Fibroblast of the aortic adventitia (primary cell): ENCODE measurements around the gene RENBP. TPM values are rescaled to one million over a fixed set of nuclear protein-coding genes. Genes with fewer than 3 reads are reported as not detected.
"Not testable (repeated sequence)": the region's sequence is repeated elsewhere in the genome, so short reads cannot be mapped to it uniquely, and the experiment has no call there.

ENCODE experiments used
- DNase-seq: peaks from one replicate; pipeline ENCODE4 v3.0.0-alpha.2; 2010; ENCODE audit warnings: low read depth
- H3K4me3 ChIP-seq: 2 replicates; pipeline ENCODE4 v1.5.1; 2011; ENCODE audit warnings: low read depth, mild to moderate bottlenecking, control low read depth, low read length, moderate library complexity
- total RNA-seq: library from RNA; depleted of rRNA; stranded (reverse); fragments of >200 nt; gene quantifications from 2 replicates; pipeline ENCODE4 v1.2.3, GENCODE V29; 2012; ENCODE audit warnings: low replicate concordance
- TF ChIP-seq, protein P1 (sequence below): IDR thresholded peaks from 2 replicates; pipeline ENCODE4 v1.5.1; 2011; ENCODE audit warnings: mild to moderate bottlenecking, low read length, control low read depth, inconsistent platforms; ENCODE audit not compliant: insufficient read depth

RENBP gene
- total RNA-seq, 1 donor = 0.45 TPM

DNA sequence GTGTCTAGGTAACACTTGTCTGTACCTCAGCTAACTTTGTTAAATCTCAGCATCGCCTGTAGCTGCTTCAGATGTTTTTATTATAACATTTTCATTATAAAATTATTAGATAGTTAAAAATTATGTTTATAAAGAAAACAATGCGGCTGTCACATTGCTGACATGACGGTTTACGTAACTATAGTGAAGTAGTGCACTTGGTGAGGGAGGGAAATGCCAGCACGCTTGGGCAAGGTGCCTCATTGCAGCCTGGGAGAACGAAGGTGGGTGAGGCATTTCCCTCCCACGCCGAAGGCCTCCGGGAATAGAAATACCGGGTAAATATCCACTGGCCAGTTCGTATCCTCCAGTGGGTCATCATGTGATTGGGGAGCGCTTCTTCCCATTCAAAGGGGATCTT is 44.0 kb upstream of the RENBP start:
- no peak overlapping the region for H3K4me3 ChIP-seq
- DNase-seq = no peak
- TF ChIP-seq, protein P1, sequence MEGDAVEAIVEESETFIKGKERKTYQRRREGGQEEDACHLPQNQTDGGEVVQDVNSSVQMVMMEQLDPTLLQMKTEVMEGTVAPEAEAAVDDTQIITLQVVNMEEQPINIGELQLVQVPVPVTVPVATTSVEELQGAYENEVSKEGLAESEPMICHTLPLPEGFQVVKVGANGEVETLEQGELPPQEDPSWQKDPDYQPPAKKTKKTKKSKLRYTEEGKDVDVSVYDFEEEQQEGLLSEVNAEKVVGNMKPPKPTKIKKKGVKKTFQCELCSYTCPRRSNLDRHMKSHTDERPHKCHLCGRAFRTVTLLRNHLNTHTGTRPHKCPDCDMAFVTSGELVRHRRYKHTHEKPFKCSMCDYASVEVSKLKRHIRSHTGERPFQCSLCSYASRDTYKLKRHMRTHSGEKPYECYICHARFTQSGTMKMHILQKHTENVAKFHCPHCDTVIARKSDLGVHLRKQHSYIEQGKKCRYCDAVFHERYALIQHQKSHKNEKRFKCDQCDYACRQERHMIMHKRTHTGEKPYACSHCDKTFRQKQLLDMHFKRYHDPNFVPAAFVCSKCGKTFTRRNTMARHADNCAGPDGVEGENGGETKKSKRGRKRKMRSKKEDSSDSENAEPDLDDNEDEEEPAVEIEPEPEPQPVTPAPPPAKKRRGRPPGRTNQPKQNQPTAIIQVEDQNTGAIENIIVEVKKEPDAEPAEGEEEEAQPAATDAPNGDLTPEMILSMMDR = no peak

DNA sequence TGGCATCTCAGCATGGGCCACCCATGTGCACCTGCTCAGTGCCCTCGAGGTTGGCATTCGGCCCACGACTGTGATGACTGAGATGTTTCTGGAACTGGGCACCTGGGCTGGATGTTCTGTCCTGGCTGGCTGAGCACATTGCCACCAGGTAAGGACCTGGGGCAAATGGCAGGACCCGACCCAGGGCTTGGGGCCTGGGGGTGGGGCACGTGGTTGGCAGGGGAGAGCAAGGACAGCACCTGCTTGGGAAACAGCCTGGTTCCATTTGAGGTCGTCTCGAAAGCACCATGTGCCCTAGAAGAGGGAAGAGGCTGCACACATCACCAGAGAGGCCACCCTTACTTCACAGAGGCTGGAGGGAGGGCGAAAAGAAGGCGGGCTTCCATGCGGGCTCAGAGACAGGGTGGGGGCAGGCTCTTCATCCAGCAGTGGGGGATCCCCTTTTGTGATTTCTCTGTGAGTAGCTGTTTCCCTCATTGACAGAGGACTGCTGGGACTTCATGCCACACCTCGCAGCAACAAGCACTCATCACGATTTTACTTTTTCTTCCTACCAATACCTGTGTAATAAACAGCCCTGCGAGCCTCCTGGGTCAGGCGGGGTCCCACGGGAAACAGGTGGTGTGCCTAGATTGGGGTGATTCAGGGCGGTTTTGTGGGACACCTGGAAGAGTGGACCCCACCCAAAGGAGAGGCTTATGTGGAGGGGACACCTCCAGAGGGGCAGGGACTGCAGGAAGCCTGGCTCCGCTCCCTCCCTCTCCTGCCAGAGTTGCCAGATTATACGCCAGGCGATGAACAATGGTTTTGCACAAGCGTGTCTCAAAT is 40.1 kb upstream of the RENBP start:
- H3K4me3 ChIP-seq = no peak overlapping the region
- no peak for DNase-seq
- TF ChIP-seq, protein P1 = no peak

- no peak overlapping the region for H3K4me3 ChIP-seq
- no peak for DNase-seq
- TF ChIP-seq, protein P1 = no peak
These were observed 38.9 kb upstream of the RENBP start for GRCh38 chrX:153983321-153983801.

DNA sequence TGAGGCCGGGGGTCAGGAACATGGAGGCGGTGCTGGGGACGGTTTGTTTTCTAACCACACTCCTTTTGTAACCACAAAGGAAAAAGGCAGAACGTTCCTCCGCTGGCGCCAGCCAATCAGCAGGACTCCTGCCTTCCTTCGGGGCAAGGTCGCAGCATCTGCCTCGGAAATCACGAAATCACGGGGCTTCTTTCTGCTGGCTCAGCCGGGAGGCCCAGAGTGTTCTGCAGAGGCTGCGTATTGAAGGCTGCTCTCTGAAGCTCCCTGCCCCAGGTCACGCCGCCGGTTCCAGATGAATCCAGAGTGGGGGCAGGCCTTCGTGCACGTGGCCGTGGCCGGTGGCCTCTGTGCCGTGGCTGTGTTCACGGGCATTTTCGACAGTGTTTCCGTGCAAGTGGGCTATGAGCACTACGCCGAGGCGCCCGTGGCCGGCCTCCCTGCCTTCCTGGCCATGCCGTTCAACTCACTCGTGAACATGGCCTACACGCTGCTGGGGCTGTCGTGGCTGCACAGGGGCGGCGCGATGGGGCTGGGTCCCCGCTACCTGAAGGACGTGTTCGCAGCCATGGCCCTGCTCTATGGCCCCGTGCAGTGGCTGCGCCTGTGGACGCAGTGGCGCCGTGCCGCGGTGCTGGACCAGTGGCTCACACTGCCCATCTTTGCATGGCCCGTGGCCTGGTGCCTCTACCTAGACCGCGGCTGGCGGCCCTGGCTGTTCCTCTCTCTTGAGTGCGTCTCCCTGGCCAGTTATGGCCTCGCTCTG is 37.5 kb upstream of the RENBP start:
- no peak overlapping the region for H3K4me3 ChIP-seq
- TF ChIP-seq, protein P1 = no peak
- no peak for DNase-seq

DNA sequence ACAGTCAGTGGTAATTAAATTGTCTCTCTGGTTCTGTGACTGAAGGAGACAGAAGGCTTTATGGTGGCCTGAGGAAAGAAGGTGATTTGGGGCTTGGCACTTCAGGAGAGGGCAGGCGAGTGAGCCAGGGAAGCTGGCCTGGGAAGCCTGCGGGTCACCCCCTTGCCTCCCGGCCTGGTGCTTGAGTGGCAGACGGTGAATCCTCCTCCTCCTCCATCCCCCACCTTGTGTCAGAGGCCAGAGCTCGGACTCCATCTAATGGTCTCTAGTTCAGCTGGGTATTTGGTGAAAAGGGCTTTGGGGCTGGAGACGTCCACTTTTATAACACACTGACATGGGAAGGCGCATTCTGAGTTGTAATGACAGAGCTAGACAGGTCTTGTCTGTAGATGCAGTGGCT is 36.8 kb upstream of the RENBP start:
- H3K4me3 ChIP-seq = no peak overlapping the region
- TF ChIP-seq, protein P1 = no peak
- no peak for DNase-seq

DNA sequence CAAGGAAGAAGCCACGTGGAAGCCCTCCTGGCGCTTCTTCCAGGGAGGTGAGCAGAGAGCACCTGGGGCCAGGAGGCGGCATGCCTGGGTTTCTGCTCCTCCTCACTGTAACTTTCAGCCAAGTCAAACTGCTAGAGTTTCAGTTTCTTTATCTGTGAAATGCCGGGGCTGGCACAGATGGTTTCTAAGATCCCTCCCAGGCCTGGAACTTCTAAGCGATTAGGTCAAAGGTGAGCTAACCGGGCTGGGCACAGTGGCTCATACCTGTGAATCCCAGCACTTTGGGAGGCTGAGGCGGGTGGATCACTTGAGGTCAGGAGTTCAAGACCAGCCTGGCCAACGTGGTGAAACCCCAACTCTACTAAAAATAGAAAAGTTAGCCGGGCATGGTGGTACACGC is 36.0 kb upstream of the RENBP start:
- not testable (repeated sequence) for H3K4me3 ChIP-seq, DNase-seq

DNA sequence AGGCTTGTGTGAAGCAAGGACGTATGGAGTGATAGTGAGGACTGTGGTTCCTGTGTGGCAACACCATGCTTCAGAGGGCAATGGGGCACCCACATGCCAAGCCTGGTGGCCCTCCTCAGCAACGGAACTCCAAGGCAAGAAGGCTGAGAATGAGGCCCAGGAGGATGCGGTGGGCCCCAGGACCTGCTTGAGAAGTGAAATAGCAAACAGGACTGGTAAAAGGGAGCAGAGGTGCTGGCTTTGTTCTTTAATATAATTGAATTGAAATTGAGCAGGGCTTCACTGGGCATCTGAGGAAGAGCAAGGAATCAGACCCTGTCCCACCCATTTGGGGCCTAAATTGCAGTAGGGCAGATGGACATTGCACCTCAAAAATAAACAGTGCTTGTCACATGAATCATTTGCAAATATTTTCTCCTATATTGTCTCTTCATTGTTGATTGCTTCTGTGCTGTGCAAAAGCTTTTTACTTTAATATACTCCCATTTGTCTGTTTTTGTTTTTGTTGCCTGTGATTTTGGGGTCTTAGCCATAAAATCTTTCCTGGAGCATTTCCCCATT is 30.4 kb upstream of the RENBP start:
- TF ChIP-seq, protein P1 = no peak
- DNase-seq = no peak
- no peak overlapping the region for H3K4me3 ChIP-seq
